HG03108 (cell line): ENCODE data around the gene DMKN.
A peak's percentile ranks its signal among the peaks of the same experiment; 100 is the strongest.

Source experiments
- ATAC-seq: cut with Tn5 transposase; IDR thresholded peaks from one replicate; pipeline ENCODE4 v1.9.1; 2021; ENCODE audit warnings: moderate library complexity; ENCODE audit not compliant: unreplicated experiment

Gene DMKN

GRCh38 chr19:35528218-35529038 lies 15.0 kb upstream of the DMKN start, which contains the start of gene SBSN:
TSS of gene SBSN (minus strand) at chr19:35528311. CDS start at chr19:35528281, 30 bp downstream.
- no peak for ATAC-seq

GRCh38 chr19:35525873-35526272 lies 12.4 kb upstream of the DMKN start:
- no peak for ATAC-seq

- ATAC-seq = no peak
Measured at GRCh38 chr19:35524181-35524837, 10.9 kb upstream of the DMKN start.

DNA sequence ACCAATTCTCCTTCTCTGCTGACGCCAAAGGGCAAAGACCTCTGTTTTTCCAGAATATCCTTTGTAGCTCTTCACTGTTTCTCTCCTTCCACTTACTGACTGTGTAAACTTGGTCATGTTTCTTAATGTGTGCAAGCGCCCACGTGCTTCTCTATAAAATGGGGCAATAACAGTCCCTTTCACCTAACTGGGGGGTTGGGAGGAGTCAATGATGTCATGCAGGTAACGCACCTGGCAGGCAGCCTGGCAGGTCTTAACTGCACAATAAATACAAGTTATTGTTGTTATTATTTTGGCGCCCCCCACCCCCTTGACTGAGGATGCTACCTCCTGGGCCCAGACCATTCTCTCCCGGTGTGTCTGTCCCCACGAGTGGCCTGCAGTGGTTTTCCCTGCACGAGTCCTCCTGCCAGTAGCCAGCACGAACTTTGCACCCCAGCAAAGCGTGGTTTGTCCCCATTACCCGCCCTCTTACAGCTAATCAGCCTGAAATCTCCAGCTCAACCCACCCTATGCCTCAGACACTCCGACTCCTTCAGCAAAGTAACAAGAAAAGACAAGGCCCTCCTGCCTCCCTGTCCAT lies 9.4 kb upstream of the DMKN start:
- no peak for ATAC-seq

- ATAC-seq = no peak
Measured at GRCh38 chr19:35521124-35521743, 7.8 kb upstream of the DMKN start.

- no peak for ATAC-seq
Measured at GRCh38 chr19:35519291-35519690, 5.8 kb upstream of the DMKN start.

DNA sequence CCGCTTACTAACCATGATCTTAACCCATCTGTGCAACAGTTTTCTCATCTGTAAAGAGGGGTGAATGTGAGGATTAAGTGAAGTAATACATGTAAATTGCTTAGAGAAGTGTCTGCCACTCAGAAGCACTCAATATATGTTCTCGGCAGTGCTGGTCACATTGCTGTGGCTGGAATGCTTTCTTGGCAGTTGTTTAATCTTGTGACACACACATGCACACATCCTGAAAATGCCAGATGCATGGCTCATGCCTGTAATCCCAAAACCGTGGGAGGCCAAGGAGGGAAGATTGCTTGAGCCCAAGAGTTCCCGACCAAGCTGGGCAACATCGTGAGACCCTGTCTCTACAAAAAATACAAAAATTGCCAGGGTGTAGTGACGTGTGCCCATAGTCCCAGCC lies 4.9 kb upstream of the DMKN start:
- no peak for ATAC-seq

- no peak for ATAC-seq
Measured at GRCh38 chr19:35517342-35517741, 3.9 kb upstream of the DMKN start.

DNA sequence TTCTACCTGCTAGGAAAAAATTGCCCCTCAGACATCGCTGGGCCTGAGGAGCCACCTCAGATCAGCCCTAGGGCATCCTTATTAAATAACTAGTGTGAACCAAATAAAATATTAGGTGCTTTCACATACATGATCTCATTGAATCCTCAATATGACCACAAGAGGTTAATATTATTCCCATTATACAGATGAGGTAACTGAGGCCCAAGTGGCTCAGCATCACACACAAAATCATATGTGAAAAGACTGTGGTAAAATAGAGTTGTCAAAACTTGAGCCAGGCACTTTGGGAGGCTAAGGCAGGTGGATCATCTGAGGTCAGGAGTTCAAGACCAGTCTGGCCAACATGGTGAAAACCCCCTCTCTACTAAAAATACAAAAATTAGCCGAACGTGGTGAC lies 2.9 kb upstream of the DMKN start:
- no peak for ATAC-seq

- no peak for ATAC-seq
Measured at GRCh38 chr19:35514282-35514809, 897 bp upstream of the DMKN start.

- no peak for ATAC-seq
Measured at GRCh38 chr19:35512831-35513627, 420 bp downstream of the DMKN start.

GRCh38 chr19:35511337-35511736 lies 2.1 kb downstream of the DMKN start:
- ATAC-seq = no peak

DNA sequence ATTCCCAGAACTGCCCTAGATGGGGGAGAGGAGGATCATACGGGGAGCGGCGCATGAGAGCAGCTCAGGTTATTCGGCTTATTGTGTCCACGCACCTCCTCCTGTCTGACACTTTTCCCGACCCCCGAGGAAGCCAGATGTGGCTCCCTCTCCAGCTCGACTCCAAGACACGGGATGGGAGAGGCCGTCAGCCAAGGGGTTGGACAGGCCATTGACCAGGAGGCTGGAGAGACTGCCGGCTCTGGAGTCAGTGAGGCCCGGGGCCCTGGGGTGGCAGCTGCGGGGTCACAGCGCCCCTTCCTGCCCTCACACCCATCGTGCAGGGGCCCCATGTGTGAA lies 2.9 kb downstream of the DMKN start:
- ATAC-seq = no peak

- peak; percentile 65 for ATAC-seq
Measured at GRCh38 chr19:35509861-35510625, 3.4 kb downstream of the DMKN start.

DNA sequence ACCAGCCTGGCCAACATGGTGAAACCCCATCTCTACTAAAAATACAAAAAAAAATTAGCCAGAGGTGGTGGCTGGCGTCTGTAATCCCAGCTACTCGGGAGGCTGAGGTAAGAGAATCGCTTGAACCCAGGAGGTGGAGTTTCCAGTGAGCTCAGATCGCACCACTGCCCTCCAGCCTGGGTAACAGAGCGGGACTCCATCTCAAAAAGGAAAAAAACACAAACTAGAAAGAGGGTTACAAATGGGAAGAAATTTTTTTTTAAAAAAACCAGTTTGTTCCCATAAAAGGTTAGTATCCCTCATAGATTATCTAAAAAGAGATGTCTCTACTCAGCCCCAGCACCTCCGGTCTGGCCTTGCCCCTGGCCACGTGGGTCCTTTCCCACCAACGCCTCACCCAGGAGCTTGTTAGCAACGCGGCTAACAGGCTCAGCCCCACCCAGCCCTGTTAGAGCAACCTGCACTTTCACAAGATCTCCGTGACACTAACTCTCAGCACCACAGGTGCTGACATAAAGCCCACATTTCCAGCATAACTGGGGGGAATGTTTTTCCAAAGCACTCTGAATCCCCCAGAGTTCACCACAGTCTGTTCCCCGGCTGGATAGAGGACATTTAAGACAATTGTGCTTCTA lies 4.3 kb downstream of the DMKN start:
- no peak for ATAC-seq

GRCh38 chr19:35508129-35508528 lies 5.3 kb downstream of the DMKN start:
- ATAC-seq = no peak

DNA sequence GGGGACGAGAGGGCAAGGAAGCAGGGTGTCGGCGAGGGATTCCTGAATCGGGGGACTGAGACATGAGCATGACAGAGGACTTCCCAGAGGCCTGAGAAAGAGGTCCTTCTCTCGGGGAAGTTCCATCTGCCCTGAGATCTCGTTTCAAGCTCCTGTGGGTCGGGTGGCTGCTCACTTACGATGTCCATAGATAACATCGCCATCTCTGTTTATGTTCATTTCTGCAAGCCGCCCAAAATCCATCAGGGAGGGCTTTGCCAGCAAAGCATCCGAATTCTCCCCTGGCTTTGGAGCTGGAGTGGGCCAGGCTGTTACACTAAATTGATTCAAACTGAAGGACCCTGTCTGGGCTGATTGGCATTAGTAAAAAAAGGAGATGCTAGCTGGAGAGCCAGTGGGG lies 5.9 kb downstream of the DMKN start:
- ATAC-seq = no peak

DNA sequence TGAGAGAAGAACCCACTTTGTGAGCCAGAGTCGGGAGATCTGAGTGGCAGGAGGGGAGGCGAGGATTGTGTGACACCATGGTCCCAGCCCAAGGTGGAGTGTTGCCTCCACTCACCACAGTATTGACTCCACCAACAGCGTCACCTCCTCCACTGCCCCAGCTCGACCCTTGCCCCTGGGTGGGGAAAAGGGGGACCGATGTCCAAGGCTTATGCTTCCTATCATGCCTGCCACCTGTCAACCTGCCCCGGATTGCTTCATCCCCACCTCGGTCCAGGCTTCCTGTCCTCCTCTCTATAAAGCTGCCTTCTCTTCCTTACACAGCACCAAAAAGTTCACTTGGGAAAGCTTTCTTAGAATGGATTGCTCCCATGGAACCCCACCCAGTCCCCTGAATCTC lies 7.4 kb downstream of the DMKN start:
- ATAC-seq = no peak

- no peak for ATAC-seq
Measured at GRCh38 chr19:35502751-35503150, 10.7 kb downstream of the DMKN start.
